ENCODE data around the gene TBC1D5. TPM values are rescaled to one million over a fixed set of nuclear protein-coding genes. Genes with fewer than 3 reads are reported as not detected.

The TBC1D5 gene
- total RNA-seq, 1 experiment from 2014 or later = 26.1 TPM

GRCh38 chr3:17217588-17217987, 524.8 kb downstream of the TBC1D5 start:
- DNase-seq (ENCODE audit: low spot score) = no peak
- no peak for ATAC-seq
- Mint-ChIP-seq H3K9me3 (no peaks in the 10 kb centered on the region), H3K27ac (no peak overlapping the region), H3K4me3 (no peak overlapping the region), H3K27me3 (ENCODE audit: low read depth) (no peaks in the 10 kb centered on the region; the same call in 1 of the 2 replicates), H3K4me1 (no peaks in the 10 kb centered on the region), H3K36me3 (no peaks in the 10 kb centered on the region)
- CTCF ChIA-PET = no interaction called here
- POLR2A ChIA-PET = no interaction called here
- TF ChIP-seq ATF6 (CRISPR knock-in tag; IDR thresholded peaks at IDR 0.05) (no peak), OVOL2 (CRISPR knock-in tag; IDR thresholded peaks at IDR 0.05; ENCODE audit: borderline replicate concordance) (no peak)

DNA sequence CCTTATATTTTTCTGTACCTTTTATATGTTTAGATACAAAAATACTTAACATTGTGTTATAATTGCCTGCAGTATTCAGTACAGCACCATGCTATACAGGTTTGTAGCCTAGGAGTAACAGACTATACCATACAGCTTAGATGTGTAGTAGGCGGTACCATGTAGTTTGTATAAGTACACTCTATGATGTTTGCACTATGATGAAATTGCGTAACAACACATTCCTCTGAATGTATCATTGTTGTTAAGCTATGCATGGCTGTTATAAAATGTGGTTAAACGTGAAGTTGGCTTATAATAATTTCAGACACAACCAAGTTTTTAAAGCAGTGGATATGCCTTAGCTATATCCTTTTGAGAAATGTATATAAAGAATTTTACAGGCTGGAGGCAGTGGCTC, 529.3 kb downstream of the TBC1D5 start:
- H3K27ac Mint-ChIP-seq = no peak overlapping the region
- H3K4me3 Mint-ChIP-seq = no peak overlapping the region
- CTCF ChIA-PET = interaction anchor here (1.6 kb wide), 1 partner anchor 329 kb away, joined by 8 read pairs; no protein-coding TSS in a partner anchor
- no peaks in the 10 kb centered on the region for H3K36me3 Mint-ChIP-seq
- no peak for ATAC-seq
- no peak for DNase-seq (ENCODE audit: low spot score)
- no peaks in the 10 kb centered on the region for H3K27me3 Mint-ChIP-seq (ENCODE audit: low read depth)
- no peaks in the 10 kb centered on the region for H3K4me1 Mint-ChIP-seq
- H3K9me3 Mint-ChIP-seq = no peaks in the 10 kb centered on the region
- POLR2A ChIA-PET = no interaction called here
- no peak for TF ChIP-seq GABPB1 (CRISPR knock-in tag; IDR thresholded peaks at IDR 0.05)
- TF ChIP-seq SP1 (CRISPR knock-in tag; conservative IDR thresholded peaks at IDR 0.05) = no peak
- TF ChIP-seq ZSCAN18 (CRISPR knock-in tag; IDR thresholded peaks at IDR 0.05) = no peak
- TF ChIP-seq ZBTB43 (CRISPR knock-in tag; IDR thresholded peaks at IDR 0.05) = no peak

DNA sequence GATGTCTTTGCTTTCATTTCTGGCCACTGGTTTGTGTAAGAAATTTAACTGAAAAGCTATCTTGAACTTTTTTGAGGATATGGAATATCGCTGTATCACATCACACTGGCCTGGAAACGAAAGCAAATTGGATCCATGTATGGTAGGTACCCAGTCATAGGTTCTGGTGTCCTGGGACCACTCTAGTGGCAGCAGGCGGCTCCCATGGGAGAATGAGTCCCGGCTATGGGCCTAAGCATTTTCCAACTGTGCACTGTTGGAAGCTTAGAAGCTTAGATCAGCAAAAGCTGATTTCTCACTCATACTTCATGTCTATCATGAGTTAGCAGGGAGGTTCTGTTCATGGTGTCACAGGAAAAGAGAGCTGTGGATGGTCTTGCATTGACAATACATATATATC, 534.5 kb downstream of the TBC1D5 start:
- ChIA-PET POLR2A (interaction anchor here (0.6 kb wide), 1 partner anchor 1006 kb away, joined by 3 read pairs; no protein-coding TSS in a partner anchor), CTCF (no interaction called here)
- DNase-seq (ENCODE audit: low spot score) (no peak), ATAC-seq (no peak)
- Mint-ChIP-seq H3K4me1 (0 out of 2 replicates have a peak, but pooled peaks cover 2% of the 10 kb centered on the region), H3K27me3 (ENCODE audit: low read depth) (no peaks in the 10 kb centered on the region), H3K36me3 (peaks cover 12% of the 10 kb centered on the region), H3K4me3 (no peak overlapping the region), H3K9me3 (peaks cover 13% of the 10 kb centered on the region), H3K27ac (no peak overlapping the region)
- no peak for TF ChIP-seq ZNF532 (CRISPR knock-in tag; IDR thresholded peaks at IDR 0.05; ENCODE audit: borderline replicate concordance)
- TF ChIP-seq, protein P1, sequence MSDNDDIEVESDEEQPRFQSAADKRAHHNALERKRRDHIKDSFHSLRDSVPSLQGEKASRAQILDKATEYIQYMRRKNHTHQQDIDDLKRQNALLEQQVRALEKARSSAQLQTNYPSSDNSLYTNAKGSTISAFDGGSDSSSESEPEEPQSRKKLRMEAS (CRISPR knock-in tag; IDR thresholded peaks at IDR 0.05) = no peak
- no peak for TF ChIP-seq MLX (CRISPR knock-in tag; IDR thresholded peaks at IDR 0.05)
- TF ChIP-seq NFATC4 (CRISPR knock-in tag; IDR thresholded peaks at IDR 0.05) = no peak
- TF ChIP-seq ZBTB21 (CRISPR knock-in tag; IDR thresholded peaks at IDR 0.05; ENCODE audit: borderline replicate concordance) = no peak
- no peak for TF ChIP-seq JAZF1 (CRISPR knock-in tag; IDR thresholded peaks at IDR 0.05)
- TF ChIP-seq HMGA2 (CRISPR knock-in tag; IDR thresholded peaks at IDR 0.05) = no peak
- TF ChIP-seq OVOL2 (CRISPR knock-in tag; IDR thresholded peaks at IDR 0.05; ENCODE audit: borderline replicate concordance) = no peak
- TF ChIP-seq, protein P2, sequence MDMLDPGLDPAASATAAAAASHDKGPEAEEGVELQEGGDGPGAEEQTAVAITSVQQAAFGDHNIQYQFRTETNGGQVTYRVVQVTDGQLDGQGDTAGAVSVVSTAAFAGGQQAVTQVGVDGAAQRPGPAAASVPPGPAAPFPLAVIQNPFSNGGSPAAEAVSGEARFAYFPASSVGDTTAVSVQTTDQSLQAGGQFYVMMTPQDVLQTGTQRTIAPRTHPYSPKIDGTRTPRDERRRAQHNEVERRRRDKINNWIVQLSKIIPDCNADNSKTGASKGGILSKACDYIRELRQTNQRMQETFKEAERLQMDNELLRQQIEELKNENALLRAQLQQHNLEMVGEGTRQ (CRISPR knock-in tag; IDR thresholded peaks at IDR 0.05) = no peak
- no peak for TF ChIP-seq RELA (CRISPR knock-in tag; IDR thresholded peaks at IDR 0.05; ENCODE audit: borderline replicate concordance)
- TF ChIP-seq, protein P3, sequence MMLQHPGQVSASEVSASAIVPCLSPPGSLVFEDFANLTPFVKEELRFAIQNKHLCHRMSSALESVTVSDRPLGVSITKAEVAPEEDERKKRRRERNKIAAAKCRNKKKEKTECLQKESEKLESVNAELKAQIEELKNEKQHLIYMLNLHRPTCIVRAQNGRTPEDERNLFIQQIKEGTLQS (CRISPR knock-in tag; conservative IDR thresholded peaks at IDR 0.05) = no peak
- TF ChIP-seq KAT7 (CRISPR knock-in tag; IDR thresholded peaks at IDR 0.05; ENCODE audit: borderline replicate concordance) = no peak
- no peak for TF ChIP-seq ELF4 (CRISPR knock-in tag; IDR thresholded peaks at IDR 0.05; ENCODE audit: low read depth)
- no peak for TF ChIP-seq TEAD1 (CRISPR knock-in tag; IDR thresholded peaks at IDR 0.05)

Measured in WTC11 (cell line).